HL-60 (cell line): ENCODE results near the gene PCDHGA3.
"Not testable (repeated sequence)": the region's sequence is repeated elsewhere in the genome, so short reads cannot be mapped to it uniquely, and the experiment has no call there.

ENCODE experiments used
- DNase-seq, 2 experiments: peaks; one replicate each; pipeline ENCODE4 v3.0.0-alpha.2; 2010 to 2020; ENCODE audit warnings: low read depth in 1 of 2, low spot score in 1 of 2
- H3K27ac ChIP-seq: fragments of 250-450 bp; sonication (Bioruptor Pico); replicated peaks from 2 replicates; pipeline ENCODE4 v1.5.1; 2020; ENCODE audit warnings: mild to moderate bottlenecking, moderate library complexity
- H3K27me3 ChIP-seq: fragments of 250-450 bp; sonication (Bioruptor Pico); 2 replicates; pipeline ENCODE4 v1.5.1; 2021; ENCODE audit warnings: mild to moderate bottlenecking, moderate library complexity; ENCODE audit not compliant: insufficient read depth, poor library complexity, severe bottlenecking
- H3K4me3 ChIP-seq: replicated peaks from 2 replicates; pipeline ENCODE4 v1.5.1; 2011; ENCODE audit warnings: mild to moderate bottlenecking, control low read depth, low read length; ENCODE audit not compliant: insufficient read depth
- GABPA ChIP-seq: IDR thresholded peaks from 2 replicates; pipeline ENCODE4 v1.6.1; 2012; ENCODE audit warnings: low read depth
- POLR2AphosphoS5 ChIP-seq: IDR thresholded peaks from 2 replicates; pipeline ENCODE4 v1.6.1; 2012; ENCODE audit warnings: low read depth
- REST ChIP-seq: IDR thresholded peaks from 2 replicates; pipeline ENCODE4 v1.6.1; 2012; ENCODE audit warnings: low read depth; ENCODE audit not compliant: insufficient replicate concordance
- SPI1 ChIP-seq: IDR thresholded peaks from 2 replicates; pipeline ENCODE4 v1.6.1; 2012; ENCODE audit warnings: low read depth, mild to moderate bottlenecking, borderline replicate concordance
- TF ChIP-seq, protein P1 (sequence below): IDR thresholded peaks from one replicate; pipeline ENCODE4 v1.5.1; 2011; ENCODE audit warnings: low read length, control low read depth, inconsistent platforms; ENCODE audit not compliant: insufficient read depth

PCDHGA3 gene

GRCh38 chr5:141342773-141343172, 856 bp upstream of the PCDHGA3 start:
- H3K27me3 ChIP-seq, result no peaks in the 10 kb centered on the region
- no peak for DNase-seq
- TF ChIP-seq SPI1 (no peak), POLR2AphosphoS5 (no peak), REST (no peak), GABPA (no peak)
- TF ChIP-seq, protein P1, sequence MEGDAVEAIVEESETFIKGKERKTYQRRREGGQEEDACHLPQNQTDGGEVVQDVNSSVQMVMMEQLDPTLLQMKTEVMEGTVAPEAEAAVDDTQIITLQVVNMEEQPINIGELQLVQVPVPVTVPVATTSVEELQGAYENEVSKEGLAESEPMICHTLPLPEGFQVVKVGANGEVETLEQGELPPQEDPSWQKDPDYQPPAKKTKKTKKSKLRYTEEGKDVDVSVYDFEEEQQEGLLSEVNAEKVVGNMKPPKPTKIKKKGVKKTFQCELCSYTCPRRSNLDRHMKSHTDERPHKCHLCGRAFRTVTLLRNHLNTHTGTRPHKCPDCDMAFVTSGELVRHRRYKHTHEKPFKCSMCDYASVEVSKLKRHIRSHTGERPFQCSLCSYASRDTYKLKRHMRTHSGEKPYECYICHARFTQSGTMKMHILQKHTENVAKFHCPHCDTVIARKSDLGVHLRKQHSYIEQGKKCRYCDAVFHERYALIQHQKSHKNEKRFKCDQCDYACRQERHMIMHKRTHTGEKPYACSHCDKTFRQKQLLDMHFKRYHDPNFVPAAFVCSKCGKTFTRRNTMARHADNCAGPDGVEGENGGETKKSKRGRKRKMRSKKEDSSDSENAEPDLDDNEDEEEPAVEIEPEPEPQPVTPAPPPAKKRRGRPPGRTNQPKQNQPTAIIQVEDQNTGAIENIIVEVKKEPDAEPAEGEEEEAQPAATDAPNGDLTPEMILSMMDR, result no peak
- no peak overlapping the region for H3K4me3 ChIP-seq
- no peak overlapping the region for H3K27ac ChIP-seq

DNA sequence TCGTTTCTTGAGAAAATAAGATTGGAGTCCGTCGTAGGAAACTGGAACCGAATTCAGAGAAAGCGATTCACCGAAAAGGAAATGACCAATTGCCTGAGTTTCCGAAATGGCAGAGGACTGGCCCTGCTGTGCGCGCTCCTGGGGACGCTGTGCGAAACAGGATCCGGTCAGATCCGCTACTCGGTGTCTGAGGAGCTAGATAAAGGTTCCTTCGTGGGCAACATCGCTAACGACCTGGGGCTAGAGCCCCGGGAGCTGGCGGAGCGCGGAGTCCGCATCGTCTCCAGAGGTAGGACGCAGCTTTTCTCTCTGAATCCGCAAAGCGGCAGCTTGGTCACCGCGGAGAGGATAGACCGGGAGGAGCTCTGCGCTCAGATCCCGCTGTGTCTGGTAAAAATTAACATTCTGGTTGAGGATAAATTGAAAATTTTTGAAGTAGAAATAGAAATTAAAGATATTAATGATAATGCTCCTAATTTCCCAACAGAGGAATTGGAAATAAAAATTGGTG, 379 bp downstream of the PCDHGA3 start:
- no peak overlapping the region for H3K4me3 ChIP-seq
- no peak for DNase-seq
- H3K27ac ChIP-seq, result no peak overlapping the region
- no peaks in the 10 kb centered on the region for H3K27me3 ChIP-seq
- TF ChIP-seq GABPA (no peak), REST (no peak), SPI1 (no peak), POLR2AphosphoS5 (no peak)
- TF ChIP-seq, protein P1, result no peak

- Histone ChIP-seq H3K27ac (no peak overlapping the region), H3K27me3 (no peaks in the 10 kb centered on the region), H3K4me3 (no peak overlapping the region)
- no peak for TF ChIP-seq GABPA
- TF ChIP-seq POLR2AphosphoS5, result no peak
- no peak for DNase-seq
These were observed 1.7 kb downstream of the PCDHGA3 start for GRCh38 chr5:141345327-141345726.

GRCh38 chr5:141346017-141346416, 2.4 kb downstream of the PCDHGA3 start:
- DNase-seq, H3K27ac ChIP-seq, H3K4me3 ChIP-seq, H3K27me3 ChIP-seq: not testable (repeated sequence)

GRCh38 chr5:141349917-141350619, 6.4 kb downstream of the PCDHGA3 start, which contains the start of gene PCDHGB1:
TSS of gene PCDHGB1 (plus strand) at chr5:141350099. CDS start at chr5:141350261, 162 bp downstream.
- no peak within 1 kb of the TSS for H3K4me3 ChIP-seq
- H3K27me3 ChIP-seq, result no peaks in the 10 kb centered on the region
- no peak within 1 kb of the TSS for H3K27ac ChIP-seq
- TF ChIP-seq, protein P1, result peak; percentile 32
- TF ChIP-seq POLR2AphosphoS5, result no peak
- peak in 1 of 2 experiments; percentile 46 for DNase-seq
